H9 (cell line): Measurements from ENCODE around the gene LRRC26. TPM values are rescaled to one million over a fixed set of nuclear protein-coding genes. Genes with fewer than 3 reads are reported as not detected.

Experiments
- DNase-seq: peaks from one replicate; pipeline ENCODE4 v3.0.0-alpha.2; 2017
- H2AFZ ChIP-seq: one replicate; pipeline ENCODE4 v1.6.1; 2013; ENCODE audit warnings: mild to moderate bottlenecking, low read length, control low read depth, moderate library complexity
- H2AK5ac ChIP-seq: 2 replicates; pipeline ENCODE4 v1.6.1; 2013; ENCODE audit warnings: low read length, control low read depth, mixed read lengths; ENCODE audit not compliant: insufficient read length
- H2BK120ac ChIP-seq: one replicate; pipeline ENCODE4 v1.6.1; 2013; ENCODE audit warnings: low read depth, mild to moderate bottlenecking, low read length, control low read depth, inconsistent platforms; ENCODE audit not compliant: poor library complexity, severe bottlenecking
- H2BK12ac ChIP-seq: 2 replicates; pipeline ENCODE4 v1.6.1; 2013; ENCODE audit warnings: low read length, control low read depth, mixed read lengths, low read depth; ENCODE audit not compliant: insufficient read length
- H2BK15ac ChIP-seq: 2 replicates; pipeline ENCODE4 v1.6.1; 2013; ENCODE audit warnings: low read depth, low read length, control low read depth
- H2BK20ac ChIP-seq: one replicate; pipeline ENCODE4 v1.6.1; 2013; ENCODE audit warnings: low read depth, mild to moderate bottlenecking, low read length, control low read depth, inconsistent platforms; ENCODE audit not compliant: poor library complexity, severe bottlenecking
- H2BK5ac ChIP-seq: 2 replicates; pipeline ENCODE4 v1.6.1; 2013; ENCODE audit warnings: low read length, control low read depth, mixed read lengths; ENCODE audit not compliant: insufficient read length
- H3K14ac ChIP-seq: 2 replicates; pipeline ENCODE4 v1.6.1; 2013; ENCODE audit warnings: low read length, control low read depth; ENCODE audit not compliant: insufficient read depth
- H3K18ac ChIP-seq: 2 replicates; pipeline ENCODE4 v1.6.1; 2013; ENCODE audit warnings: low read depth, mild to moderate bottlenecking, mixed read lengths, low read length, control low read depth; ENCODE audit not compliant: insufficient read length
- H3K23ac ChIP-seq: 2 replicates; pipeline ENCODE4 v1.6.1; 2013; ENCODE audit warnings: low read length, control low read depth, mixed read lengths, low read depth; ENCODE audit not compliant: insufficient read length
- H3K23me2 ChIP-seq: 2 replicates; pipeline ENCODE4 v1.6.1; 2013; ENCODE audit warnings: low read depth, mild to moderate bottlenecking, mixed read lengths, low read length, control low read depth; ENCODE audit not compliant: insufficient read length, poor library complexity, severe bottlenecking
- H3K27ac ChIP-seq: 2 replicates; pipeline ENCODE4 v1.5.1; 2013; ENCODE audit warnings: low read length, control low read depth, mixed read lengths, low read depth; ENCODE audit not compliant: insufficient read length
- H3K27me3 ChIP-seq: 2 replicates; pipeline ENCODE4 v1.6.1; 2013; ENCODE audit warnings: low read length, control low read depth, inconsistent platforms; ENCODE audit not compliant: insufficient read depth
- H3K4ac ChIP-seq: 2 replicates; pipeline ENCODE4 v1.6.1; 2013; ENCODE audit warnings: low read depth, mild to moderate bottlenecking, control low read depth, inconsistent platforms, low read length, moderate library complexity
- H3K4me1 ChIP-seq: 2 replicates; pipeline ENCODE4 v1.6.1; 2013; ENCODE audit warnings: low read length, control low read depth, inconsistent platforms; ENCODE audit not compliant: insufficient read depth
- H3K4me2 ChIP-seq: 2 replicates; pipeline ENCODE4 v1.6.1; 2013; ENCODE audit warnings: low read length, control low read depth, mixed read lengths; ENCODE audit not compliant: insufficient read length, insufficient read depth
- H3K56ac ChIP-seq: 2 replicates; pipeline ENCODE4 v1.6.1; 2013; ENCODE audit warnings: low read depth, mild to moderate bottlenecking, mixed read lengths, low read length, control low read depth; ENCODE audit not compliant: insufficient read length
- H3K79me1 ChIP-seq: 2 replicates; pipeline ENCODE4 v1.6.1; 2013; ENCODE audit warnings: low read depth, mild to moderate bottlenecking, moderate library complexity, low read length, control low read depth, inconsistent platforms; ENCODE audit not compliant: insufficient read depth, poor library complexity, severe bottlenecking
- H3K79me2 ChIP-seq: 2 replicates; pipeline ENCODE4 v1.6.1; 2013; ENCODE audit warnings: low read length, control low read depth, inconsistent platforms; ENCODE audit not compliant: insufficient read depth
- H3K9ac ChIP-seq: 2 replicates; pipeline ENCODE4 v1.6.1; 2013; ENCODE audit warnings: low read length, control low read depth, mixed read lengths; ENCODE audit not compliant: insufficient read length; ENCODE audit errors: extremely low read depth
- H3K9me3 ChIP-seq: one replicate; pipeline ENCODE4 v1.6.1; 2013; ENCODE audit warnings: low read depth, low read length, inconsistent platforms; ENCODE audit not compliant: control insufficient read depth
- H3T11ph ChIP-seq: one replicate; pipeline ENCODE4 v1.6.1; 2013; ENCODE audit warnings: mild to moderate bottlenecking, low read length, control low read depth, inconsistent platforms
- H4K20me1 ChIP-seq: one replicate; pipeline ENCODE4 v1.6.1; 2013; ENCODE audit not compliant: control insufficient read depth, insufficient read length, insufficient read depth
- H4K5ac ChIP-seq: 2 replicates; pipeline ENCODE4 v1.6.1; 2013; ENCODE audit warnings: low read depth, mild to moderate bottlenecking, mixed read lengths, low read length, control low read depth; ENCODE audit not compliant: insufficient read length
- H4K8ac ChIP-seq: replicated peaks from 2 replicates; pipeline ENCODE4 v1.6.1; 2013; ENCODE audit warnings: low read length, control low read depth, mixed read lengths, low read depth; ENCODE audit not compliant: insufficient read length
- H4K91ac ChIP-seq: 2 replicates; pipeline ENCODE4 v1.6.1; 2013; ENCODE audit warnings: low read depth, mild to moderate bottlenecking, moderate library complexity, mixed read lengths, low read length, control low read depth; ENCODE audit not compliant: insufficient read length
- H3K27ac Mint-ChIP-seq, 3 experiments: 2 replicates in 2 of 3; 3 replicates in 1 of 3; pipeline ENCODE4 v1.8.0; 2020 to 2021; ENCODE audit warnings: mixed read lengths in 3 of 3, mild to moderate bottlenecking in 1 of 3, moderate library complexity in 1 of 3
- H3K27me3 Mint-ChIP-seq: 2 replicates; pipeline ENCODE4 v1.8.0; 2021; ENCODE audit warnings: low read depth, mild to moderate bottlenecking, moderate library complexity, mixed read lengths
- H3K36me3 Mint-ChIP-seq, 3 experiments: 2 replicates in 2 of 3; 3 replicates in 1 of 3; pipeline ENCODE4 v1.8.0; 2020 to 2021; ENCODE audit warnings: low read depth in 3 of 3, mixed read lengths in 3 of 3; ENCODE audit not compliant: insufficient read depth in 1 of 3
- H3K4me1 Mint-ChIP-seq, 2 experiments: 2 replicates each; pipeline ENCODE4 v1.8.0; 2020; ENCODE audit warnings: mixed read lengths in 2 of 2
- H3K4me3 Mint-ChIP-seq, 2 experiments: 2 replicates in 1 of 2; 3 replicates in 1 of 2; pipeline ENCODE4 v1.8.0; 2020 to 2021; ENCODE audit warnings: mild to moderate bottlenecking in 2 of 2, mixed read lengths in 2 of 2, moderate library complexity in 1 of 2
- H3K9me3 Mint-ChIP-seq, 2 experiments: 2 replicates in 1 of 2; 3 replicates in 1 of 2; pipeline ENCODE4 v1.8.0; 2020; ENCODE audit warnings: mild to moderate bottlenecking in 2 of 2, mixed read lengths in 2 of 2, moderate library complexity in 1 of 2
- CTCF ChIP-seq: fragments of 200-600 bp; sonication (generic); conservative IDR thresholded peaks from 3 replicates; pipeline ENCODE4 v1.8.0; 2021; ENCODE audit warnings: antibody characterized with exemption, mild to moderate bottlenecking
- WGBS: extraction: QIAGEN DNeasy Blood & Tissue Kit; methylation state at CpG from one replicate; pipeline ENCODE4 v1.1.7; 2013; ENCODE audit warnings: missing lambda C conversion rate, low lambda C conversion rate, mixed read lengths; ENCODE audit not compliant: insufficient read length; ENCODE audit errors: extremely low coverage; 5-methylcytosine and 5-hydroxymethylcytosine counted together
- total RNA-seq: library from RNA; stranded (reverse); gene quantifications from 2 replicates; pipeline ENCODE4 v1.2.1, GENCODE V29; 2021

The LRRC26 gene
- total RNA-seq, 1 experiment from 2014 or later: 0.96 TPM

GRCh38 chr9:137211532-137211931, 41.7 kb upstream of the LRRC26 start:
- Histone ChIP-seq H2AK5ac (no peak overlapping the region), H3K56ac (no peak overlapping the region), H3K9ac (no peak overlapping the region), H3K18ac (no peak overlapping the region), H3K23ac (no peak overlapping the region), H3K79me1 (peaks cover 7% of the 10 kb centered on the region), H3T11ph (no peak overlapping the region), H4K5ac (no peak overlapping the region), H3K4ac (no peak overlapping the region), H3K4me2 (no peak overlapping the region), H3K14ac (no peak overlapping the region), H3K4me1 (no peaks in the 10 kb centered on the region), H3K79me2 (no peaks in the 10 kb centered on the region), H3K23me2 (no peaks in the 10 kb centered on the region), H4K20me1 (no peaks in the 10 kb centered on the region), H3K27ac (no peak overlapping the region), H2BK5ac (no peak overlapping the region), H2BK20ac (no peak overlapping the region), H4K91ac (no peak overlapping the region), H2BK15ac (no peak overlapping the region), H3K9me3 (no peaks in the 10 kb centered on the region), H3K27me3 (no peaks in the 10 kb centered on the region), H2BK120ac (no peak overlapping the region), H4K8ac (no peak overlapping the region), H2BK12ac (no peak overlapping the region), H2AFZ (no peak overlapping the region)
- no peaks in the 10 kb centered on the region for H3K27me3 Mint-ChIP-seq
- H3K4me1 Mint-ChIP-seq: peaks cover 3 to 8% of the 10 kb centered on the region in 2 experiments
- H3K9me3 Mint-ChIP-seq: no peaks in the 10 kb centered on the region
- H3K27ac Mint-ChIP-seq: no peak overlapping the region
- peaks cover 11 to 47% (median 42%) of the 10 kb centered on the region in 3 experiments; a peak in 6 of 7 replicates for H3K36me3 Mint-ChIP-seq
- no peak for DNase-seq
- WGBS: no CpG with 5 or more reads among the region's 13 CpGs
- TF ChIP-seq CTCF: no peak
- no peak overlapping the region for H3K4me3 Mint-ChIP-seq
